Uterus (tissue), 4 donors: ENCODE data around the gene NTSR1. TPM values are rescaled to one million over a fixed set of nuclear protein-coding genes. Genes with fewer than 3 reads are reported as not detected.

Experiments used
- DNase-seq, 2 donors: peaks; one replicate each; pipeline ENCODE4 v3.0.0-alpha.2; 2019 to 2020
- H3K27ac ChIP-seq, 2 donors: fragments of 200-600 bp; sonication (generic); 1 replicate in 1 of 2; 2 replicates in 1 of 2; pipeline ENCODE4 v1.5.1; 2016 to 2018
- H3K27me3 ChIP-seq, 2 donors: fragments of 200-600 bp; sonication (generic); one replicate each; pipeline ENCODE4 v1.5.1; 2018 to 2019; ENCODE audit warnings: control low read depth in 1 of 2
- H3K36me3 ChIP-seq, 2 donors: fragments of 200-600 bp; sonication (generic); one replicate each; pipeline ENCODE4 v1.5.1; 2019; ENCODE audit warnings: control low read depth in 1 of 2
- H3K4me1 ChIP-seq, 2 donors: fragments of 200-600 bp; sonication (generic); one replicate each; pipeline ENCODE4 v1.5.1; 2018 to 2019; ENCODE audit warnings: control low read depth in 1 of 2
- H3K4me3 ChIP-seq, 2 donors: fragments of 200-600 bp; sonication (generic); 1 replicate in 1 of 2; 2 replicates in 1 of 2; pipeline ENCODE4 v1.5.1; 2018 to 2019; ENCODE audit warnings: mild to moderate bottlenecking in 1 of 2
- H3K9me3 ChIP-seq, 2 donors: fragments of 200-600 bp; sonication (generic); one replicate each; pipeline ENCODE4 v1.5.1; 2019; ENCODE audit warnings: control low read depth in 1 of 2
- POLR2A ChIP-seq, 2 donors: fragments of 450-650 bp; IDR thresholded peaks; one replicate each; pipeline ENCODE4 v1.6.1; 2016; ENCODE audit warnings: antibody characterized with exemption in 2 of 2, mild to moderate bottlenecking in 1 of 2, moderate library complexity in 1 of 2
- intact Hi-C: fragments of 100-400 bp; cut with DNase I; formaldehyde crosslinking; loops from one replicate; pipeline ENCODE4 v1.15.1; 2023; ENCODE audit warnings: low total_unique reads
- total RNA-seq, 4 donors: library from RNA; depleted of rRNA in 3 of 4; stranded (reverse); fragments of >200 nt in 3 of 4; gene quantifications; one replicate each; pipeline versions ENCODE4 v1.1.0 to v1.2.4, GENCODE V29; 2014 to 2023
- TF ChIP-seq, protein P1 (sequence below), 4 experiments: fragments of 200-600 bp in 2 of 4; fragments of 450-650 bp in 2 of 4; sonication (generic) in 2 of 4; IDR thresholded peaks; one replicate each; pipeline ENCODE4 v1.5.1; 2016 to 2019; ENCODE audit warnings: antibody characterized with exemption in 4 of 4, mild to moderate bottlenecking in 2 of 4, moderate library complexity in 1 of 4
- donor health status: DM: yes; HTN: yes; CAD: no.

Gene NTSR1
- total RNA-seq, 4 donors from 2014 or later: not detected

DNA sequence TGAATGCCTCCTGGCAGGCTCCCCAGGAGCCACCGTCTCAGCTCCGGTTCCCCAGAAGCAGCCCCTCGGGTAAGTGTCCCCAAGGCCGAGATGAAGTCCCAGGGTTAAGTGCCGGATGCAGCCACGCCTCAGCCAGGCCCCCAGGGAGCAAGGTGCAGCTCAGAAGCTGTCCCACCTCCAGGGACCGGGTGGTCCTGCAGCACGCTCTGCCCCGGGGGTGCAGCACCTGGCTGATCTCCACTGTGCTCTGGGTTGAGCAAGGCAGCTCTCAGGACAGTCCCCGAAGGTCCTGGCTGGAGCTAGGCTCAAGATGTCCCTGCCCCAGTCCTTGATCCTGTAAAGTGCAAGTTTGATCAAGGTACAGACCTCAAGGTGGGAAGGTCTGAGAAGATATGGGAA lies 15.1 kb upstream of the NTSR1 start:
- no peak for DNase-seq
- intact Hi-C loops: no loop called here
- H3K27me3 ChIP-seq: no peaks in the 10 kb centered on the region
- H3K9me3 ChIP-seq: no peaks in the 10 kb centered on the region
- TF ChIP-seq, protein P1, sequence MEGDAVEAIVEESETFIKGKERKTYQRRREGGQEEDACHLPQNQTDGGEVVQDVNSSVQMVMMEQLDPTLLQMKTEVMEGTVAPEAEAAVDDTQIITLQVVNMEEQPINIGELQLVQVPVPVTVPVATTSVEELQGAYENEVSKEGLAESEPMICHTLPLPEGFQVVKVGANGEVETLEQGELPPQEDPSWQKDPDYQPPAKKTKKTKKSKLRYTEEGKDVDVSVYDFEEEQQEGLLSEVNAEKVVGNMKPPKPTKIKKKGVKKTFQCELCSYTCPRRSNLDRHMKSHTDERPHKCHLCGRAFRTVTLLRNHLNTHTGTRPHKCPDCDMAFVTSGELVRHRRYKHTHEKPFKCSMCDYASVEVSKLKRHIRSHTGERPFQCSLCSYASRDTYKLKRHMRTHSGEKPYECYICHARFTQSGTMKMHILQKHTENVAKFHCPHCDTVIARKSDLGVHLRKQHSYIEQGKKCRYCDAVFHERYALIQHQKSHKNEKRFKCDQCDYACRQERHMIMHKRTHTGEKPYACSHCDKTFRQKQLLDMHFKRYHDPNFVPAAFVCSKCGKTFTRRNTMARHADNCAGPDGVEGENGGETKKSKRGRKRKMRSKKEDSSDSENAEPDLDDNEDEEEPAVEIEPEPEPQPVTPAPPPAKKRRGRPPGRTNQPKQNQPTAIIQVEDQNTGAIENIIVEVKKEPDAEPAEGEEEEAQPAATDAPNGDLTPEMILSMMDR (IDR thresholded peaks at IDR 0.05): no peak
- TF ChIP-seq POLR2A (IDR thresholded peaks at IDR 0.05): no peak
- H3K4me3 ChIP-seq: no peak overlapping the region
- H3K27ac ChIP-seq: no peak overlapping the region
- H3K36me3 ChIP-seq: no peaks in the 10 kb centered on the region
- H3K4me1 ChIP-seq: no peaks in the 10 kb centered on the region

DNA sequence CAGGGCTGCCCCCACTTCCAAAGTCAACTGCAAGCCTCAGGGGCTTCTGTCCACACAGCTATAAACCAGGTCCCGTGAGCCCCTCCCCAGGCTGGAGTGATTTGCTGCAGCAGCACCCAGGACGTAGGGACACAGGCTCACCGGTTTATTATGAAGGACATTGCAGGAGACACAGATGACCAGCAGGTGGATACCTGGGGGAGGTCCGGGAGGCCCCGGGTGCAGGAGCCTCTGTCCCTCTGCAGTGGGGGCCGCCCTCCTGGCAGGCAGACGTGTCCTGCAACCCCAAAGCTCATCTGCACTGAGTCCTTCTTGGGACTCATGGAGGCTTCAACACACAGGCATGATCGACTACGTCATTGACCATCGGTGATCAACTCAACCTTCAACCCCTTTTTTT lies 14.5 kb upstream of the NTSR1 start:
- no peak for DNase-seq
- H3K36me3 ChIP-seq: no peaks in the 10 kb centered on the region
- intact Hi-C loops: no loop called here
- H3K4me3 ChIP-seq: no peak overlapping the region
- no peaks in the 10 kb centered on the region for H3K9me3 ChIP-seq
- H3K27ac ChIP-seq: no peak overlapping the region
- H3K4me1 ChIP-seq: no peaks in the 10 kb centered on the region
- TF ChIP-seq POLR2A (IDR thresholded peaks at IDR 0.05): no peak
- TF ChIP-seq, protein P1 (IDR thresholded peaks at IDR 0.05): no peak
- H3K27me3 ChIP-seq: no peaks in the 10 kb centered on the region

DNA sequence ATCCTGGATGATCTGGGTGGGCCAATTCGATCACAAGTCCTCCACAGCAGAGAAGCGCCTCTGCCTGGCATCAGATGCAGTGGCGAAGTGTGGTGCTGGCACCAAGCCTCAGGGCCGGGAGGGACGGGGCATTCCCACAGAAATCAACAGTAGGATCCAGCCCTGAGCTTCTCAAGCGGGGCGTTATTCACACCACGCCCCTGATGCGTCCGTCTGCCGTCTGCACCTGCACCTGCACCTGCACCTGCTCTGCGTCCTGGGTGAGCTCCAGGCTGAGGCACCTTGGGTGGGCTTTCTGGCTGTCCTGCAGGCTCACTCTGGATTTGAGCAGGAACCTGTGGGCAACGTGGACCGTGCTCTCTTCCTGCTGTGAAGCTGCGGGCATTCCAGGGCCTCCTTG lies 13.8 kb upstream of the NTSR1 start:
- no peaks in the 10 kb centered on the region for H3K9me3 ChIP-seq
- no peaks in the 10 kb centered on the region for H3K4me1 ChIP-seq
- intact Hi-C loops: no loop called here
- TF ChIP-seq POLR2A (IDR thresholded peaks at IDR 0.05): no peak
- TF ChIP-seq, protein P1 (IDR thresholded peaks at IDR 0.05): no peak
- H3K36me3 ChIP-seq: no peaks in the 10 kb centered on the region
- no peak overlapping the region for H3K4me3 ChIP-seq
- no peak overlapping the region for H3K27ac ChIP-seq
- no peaks in the 10 kb centered on the region for H3K27me3 ChIP-seq
- DNase-seq: no peak

DNA sequence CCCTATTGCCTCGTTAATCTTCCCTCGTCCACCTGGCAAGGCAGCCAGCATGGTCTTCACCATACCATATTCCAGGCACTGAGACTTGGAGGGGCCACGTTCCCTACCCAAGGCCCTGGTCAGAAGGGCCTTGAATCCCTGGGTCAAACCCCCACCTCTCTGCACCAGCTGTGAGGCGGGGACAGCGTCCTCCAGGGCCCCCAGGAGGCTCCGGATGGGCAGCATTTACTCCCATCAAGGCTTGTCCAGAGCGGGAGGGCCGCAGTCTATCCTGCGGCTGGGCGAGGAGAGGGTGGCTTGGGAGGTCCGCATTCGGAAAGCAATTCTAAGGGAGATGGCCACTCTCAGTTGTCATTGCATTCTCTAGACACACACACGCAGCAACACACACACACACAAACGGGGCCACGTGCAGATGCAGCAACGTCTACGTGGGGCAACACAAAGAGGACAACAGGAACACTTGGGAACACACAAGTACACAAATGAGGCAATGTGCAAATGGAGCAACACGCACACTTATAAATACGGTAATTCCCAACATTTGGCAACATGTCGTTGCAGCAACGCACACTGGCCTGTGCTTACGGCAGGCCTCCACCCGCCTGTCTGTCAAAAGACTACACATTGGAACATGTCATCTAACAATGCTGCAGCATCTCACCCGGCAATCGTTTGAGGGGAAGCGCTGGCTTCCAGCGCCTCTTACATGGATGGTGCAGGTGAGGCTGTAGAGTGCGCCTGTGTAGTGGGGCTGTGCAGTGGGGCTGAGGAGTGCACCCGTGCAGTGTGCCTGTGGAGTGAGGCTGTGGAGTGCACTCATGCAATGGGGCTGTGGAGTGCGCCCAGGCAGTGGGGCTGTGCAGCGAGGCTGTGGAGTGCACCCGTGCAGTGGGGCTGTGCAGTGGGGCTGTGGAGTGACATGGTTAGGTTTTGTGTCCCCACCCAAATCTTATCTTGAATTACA lies 12.9 kb upstream of the NTSR1 start:
- no peak overlapping the region for H3K27ac ChIP-seq
- no peak overlapping the region for H3K4me3 ChIP-seq
- intact Hi-C loops: no loop called here
- no peak for TF ChIP-seq POLR2A (IDR thresholded peaks at IDR 0.05)
- TF ChIP-seq, protein P1 (IDR thresholded peaks at IDR 0.05): no peak
- no peak for DNase-seq
- no peaks in the 10 kb centered on the region for H3K4me1 ChIP-seq
- H3K27me3 ChIP-seq: no peaks in the 10 kb centered on the region
- no peaks in the 10 kb centered on the region for H3K9me3 ChIP-seq
- H3K36me3 ChIP-seq: no peaks in the 10 kb centered on the region

DNA sequence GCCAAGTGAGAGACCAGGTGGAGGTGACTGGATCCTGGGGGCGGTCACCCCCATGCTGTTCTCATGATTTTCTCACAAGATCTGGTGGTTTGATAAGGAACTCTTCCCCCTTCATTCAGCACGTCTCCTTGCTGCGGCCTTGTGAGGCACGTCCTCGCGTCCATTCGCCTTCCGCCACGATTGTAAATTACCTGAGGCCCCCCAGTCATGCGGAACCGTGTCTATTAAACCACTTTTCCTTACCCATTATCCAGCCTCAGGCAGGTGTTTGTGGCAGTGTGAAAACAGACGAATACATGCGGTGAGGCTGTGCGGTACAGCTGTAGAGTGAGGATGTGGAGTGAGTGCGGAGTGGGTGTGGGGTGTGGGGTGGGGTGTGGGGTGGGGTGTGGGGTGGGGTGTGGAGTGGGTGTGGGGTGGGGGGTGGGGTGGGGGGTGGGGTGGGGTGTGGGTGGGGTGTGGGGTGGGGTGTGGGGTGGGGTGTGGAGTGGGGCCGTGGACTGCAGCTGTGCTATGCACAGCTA lies 12.1 kb upstream of the NTSR1 start:
- TF ChIP-seq, protein P1 (IDR thresholded peaks at IDR 0.05): no peak
- no peak for TF ChIP-seq POLR2A (IDR thresholded peaks at IDR 0.05)
- Histone ChIP-seq H3K27me3 (no peaks in the 10 kb centered on the region), H3K9me3 (no peaks in the 10 kb centered on the region), H3K4me1 (no peaks in the 10 kb centered on the region), H3K27ac (no peak overlapping the region), H3K36me3 (no peaks in the 10 kb centered on the region), H3K4me3 (no peak overlapping the region)
- intact Hi-C loops: no loop called here
- no peak for DNase-seq
